ENCODE measurements around the gene ERFL.
A peak's percentile ranks its signal among the peaks of the same experiment; 100 is the strongest.

ERFL gene

GRCh38 chr19:41871573-41872383 lies 56.5 kb downstream of the ERFL start (continued):
- 0 out of 2 replicates have a peak, but pooled peaks have one; percentile 31 for TF ChIP-seq PATZ1 (tag by site-specific recombination; IDR thresholded peaks at IDR 0.05)
- peak; percentile 4; the same call in 1 of the 2 replicates for TF ChIP-seq ZNF692 (tag by site-specific recombination; IDR thresholded peaks at IDR 0.05)
- TF ChIP-seq ZNF488 (tag by site-specific recombination; IDR thresholded peaks at IDR 0.05): no peak
- TF ChIP-seq ZNF48 (tag by site-specific recombination; IDR thresholded peaks at IDR 0.05): no peak
- no peak for TF ChIP-seq ZNF202 (tag by site-specific recombination; IDR thresholded peaks at IDR 0.05; ENCODE audit: borderline replicate concordance)
- TF ChIP-seq ZNF211 (tag by site-specific recombination; IDR thresholded peaks at IDR 0.05; ENCODE audit: low read depth): no peak
- TF ChIP-seq ZNF664 (tag by site-specific recombination; IDR thresholded peaks at IDR 0.05): no peak
- TF ChIP-seq ZNF335 (tag by site-specific recombination; conservative IDR thresholded peaks at IDR 0.05): peak; percentile 31
- peak; percentile 13; the same call in 1 of the 2 replicates for TF ChIP-seq ZNF37A (tag by site-specific recombination; IDR thresholded peaks at IDR 0.05)
- TF ChIP-seq HOXD13 (CRISPR knock-in tag; IDR thresholded peaks at IDR 0.05; ENCODE audit: borderline replicate concordance): no peak
- peak; percentile 24; the same call in 1 of the 2 replicates for TF ChIP-seq SP2 (tag by site-specific recombination; IDR thresholded peaks at IDR 0.05)
- TF ChIP-seq TCF7L2 (IDR thresholded peaks at IDR 0.05; ENCODE audit: borderline replicate concordance, low read depth, low read length): no peak

GRCh38 chr19:41870401-41870873 lies 57.8 kb downstream of the ERFL start:
- H3K9me3 ChIP-seq (ENCODE audit: control insufficient read depth, insufficient read depth, low read depth, low read length): no peaks in the 10 kb centered on the region
- no peak overlapping the region for H3K4me3 ChIP-seq (ENCODE audit: low read depth, low read length)
- H3K36me3 ChIP-seq (ENCODE audit: control insufficient read depth in 2 of 2, insufficient read depth in 1 of 2, low read length in 2 of 2): peaks cover 61 to 66% of the 10 kb centered on the region in 2 experiments
- ChIA-PET CTCF (interaction anchor here (1.0 to 5.5 kb wide), 3 partner anchors 11 to 82 kb away, joined by 3 to 61 read pairs (median 10); partner anchors contain the start of gene RPS19), POLR2A (interaction anchor here (0.9 to 7.2 kb wide), 4 partner anchors 11 to 88 kb away, joined by 4 to 118 read pairs (median 30); partner anchors contain the start of genes RABAC1 and RPS19)
- peaks cover 4% of the 10 kb centered on the region; the same call in 1 of the 2 replicates for H3K4me1 ChIP-seq (ENCODE audit: control insufficient read depth, insufficient read depth, low read length)
- peak overlapping the region; percentile 47; the same call in 1 of the 2 replicates for H3K27ac ChIP-seq (ENCODE audit: extremely low read depth, low read depth, low read length)
- no peak for TF ChIP-seq KLF10 (tag by site-specific recombination; IDR thresholded peaks at IDR 0.05)
- TF ChIP-seq ZNF311 (tag by site-specific recombination; IDR thresholded peaks at IDR 0.05; ENCODE audit: borderline replicate concordance): no peak
- no peak for TF ChIP-seq ZNF138 (tag by site-specific recombination; IDR thresholded peaks at IDR 0.05; ENCODE audit: borderline replicate concordance)
- no peak for TF ChIP-seq ZBTB8A (tag by site-specific recombination; IDR thresholded peaks at IDR 0.05)
- peak; percentile 44; the same call in 1 of the 2 replicates for TF ChIP-seq GLIS2 (tag by site-specific recombination; IDR thresholded peaks at IDR 0.05)
- no peak for TF ChIP-seq ZNF302 (tag by site-specific recombination; IDR thresholded peaks at IDR 0.05; ENCODE audit: low read depth)
- no peak for TF ChIP-seq PRDM6 (tag by site-specific recombination; IDR thresholded peaks at IDR 0.05)
- peak; percentile 19; the same call in 1 of the 2 replicates for TF ChIP-seq EGR2 (tag by site-specific recombination; IDR thresholded peaks at IDR 0.05; ENCODE audit: low read depth)
- TF ChIP-seq ZNF707 (tag by site-specific recombination; IDR thresholded peaks at IDR 0.05): no peak
- TF ChIP-seq PRDM10 (tag by site-specific recombination; IDR thresholded peaks at IDR 0.05): no peak
- TF ChIP-seq MZF1 (tag by site-specific recombination; IDR thresholded peaks at IDR 0.05; ENCODE audit: borderline replicate concordance): no peak
- peak; percentile 83 for TF ChIP-seq ZNF600 (tag by site-specific recombination; IDR thresholded peaks at IDR 0.05)
